ENCODE measurements around the gene KLHL18.
"Not testable (repeated sequence)": the region's sequence is repeated elsewhere in the genome, so short reads cannot be mapped to it uniquely, and the experiment has no call there.

DNA sequence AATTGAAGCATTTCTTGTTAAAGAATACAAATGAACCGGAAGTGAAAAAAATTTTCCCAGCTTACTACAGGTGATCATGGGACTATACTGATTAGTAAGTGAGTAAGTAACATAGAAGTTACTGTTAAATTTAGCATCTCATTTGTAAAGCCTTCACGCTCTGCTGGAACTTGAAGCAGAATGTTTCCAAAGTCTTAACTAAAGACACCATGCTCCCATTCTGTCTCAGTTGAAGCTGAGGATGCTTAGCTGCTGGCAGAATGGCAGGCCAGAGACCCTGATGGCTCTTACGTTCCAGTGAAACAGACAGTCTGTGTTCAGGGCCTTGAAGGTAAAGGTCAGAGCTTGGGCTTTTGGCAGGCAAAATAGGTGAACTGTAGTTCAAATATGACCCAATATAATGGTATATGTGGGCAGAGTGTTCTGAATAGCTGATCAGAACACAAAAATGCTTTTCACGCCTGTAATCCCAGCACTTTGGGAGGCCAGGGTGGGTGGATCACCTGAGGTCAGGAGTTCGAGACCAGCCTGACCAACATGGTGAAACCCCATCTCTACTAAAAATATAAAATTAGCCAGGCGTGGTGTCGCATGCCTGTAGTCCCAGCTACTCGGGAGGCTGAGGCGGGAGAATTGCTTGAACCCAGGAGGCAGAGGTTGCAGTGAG is 9.1 kb downstream of the KLHL18 start:
- TF ChIP-seq, protein P1, sequence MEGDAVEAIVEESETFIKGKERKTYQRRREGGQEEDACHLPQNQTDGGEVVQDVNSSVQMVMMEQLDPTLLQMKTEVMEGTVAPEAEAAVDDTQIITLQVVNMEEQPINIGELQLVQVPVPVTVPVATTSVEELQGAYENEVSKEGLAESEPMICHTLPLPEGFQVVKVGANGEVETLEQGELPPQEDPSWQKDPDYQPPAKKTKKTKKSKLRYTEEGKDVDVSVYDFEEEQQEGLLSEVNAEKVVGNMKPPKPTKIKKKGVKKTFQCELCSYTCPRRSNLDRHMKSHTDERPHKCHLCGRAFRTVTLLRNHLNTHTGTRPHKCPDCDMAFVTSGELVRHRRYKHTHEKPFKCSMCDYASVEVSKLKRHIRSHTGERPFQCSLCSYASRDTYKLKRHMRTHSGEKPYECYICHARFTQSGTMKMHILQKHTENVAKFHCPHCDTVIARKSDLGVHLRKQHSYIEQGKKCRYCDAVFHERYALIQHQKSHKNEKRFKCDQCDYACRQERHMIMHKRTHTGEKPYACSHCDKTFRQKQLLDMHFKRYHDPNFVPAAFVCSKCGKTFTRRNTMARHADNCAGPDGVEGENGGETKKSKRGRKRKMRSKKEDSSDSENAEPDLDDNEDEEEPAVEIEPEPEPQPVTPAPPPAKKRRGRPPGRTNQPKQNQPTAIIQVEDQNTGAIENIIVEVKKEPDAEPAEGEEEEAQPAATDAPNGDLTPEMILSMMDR (conservative IDR thresholded peaks at IDR 0.05; ENCODE audit: low read length), result not testable (repeated sequence)
- TF ChIP-seq EZH2phosphoT487 (IDR thresholded peaks at IDR 0.05; ENCODE audit: borderline replicate concordance, low read depth, low read length), result not testable (repeated sequence)

All from OCI-LY7 (cell line).